K562 (cell line): ENCODE data around the gene RAI14. TPM values are rescaled to one million over a fixed set of nuclear protein-coding genes. Genes with fewer than 3 reads are reported as not detected.

Experiments
- ATAC-seq: fragments of 200-7000 bp; cut with Tn5 transposase; 3 replicates; pipeline ENCODE4 v1.9.1; 2020; ENCODE audit warnings: moderate library complexity
- BruUV-seq: library from RNA; stranded (reverse); fragments of 400-500 nt; replicated peaks from 2 replicates; lab custom pipeline; 2021; lab: Mats Ljungman, UMichigan
- CTCF ChIA-PET: fragments of 300-600 bp; formaldehyde crosslinking; extraction: SDS; loops from one replicate; lab custom pipeline; 2021; ENCODE audit warnings: low intra/inter-chr PET ratio; lab: Yijun Ruan, JAX
- POLR2A ChIA-PET: fragments of 300-600, 350-650 bp; sonication (Branson Sonifier 250); formaldehyde crosslinking; extraction: SDS; loops from one replicate; lab custom pipeline; 2021; ENCODE audit warnings: antibody characterized with exemption, inconsistent platforms; lab: Yijun Ruan, JAX
- DNase-seq, 4 experiments: peaks; one replicate each; pipeline versions ENCODE4 v3.0.0 to v3.0.0-alpha.2; 2011 to 2018; ENCODE audit warnings: low spot score in 3 of 4, mixed read lengths in 3 of 4; ENCODE audit errors: extremely low read depth in 1 of 4
- FAIRE-seq: peaks from 2 replicates; lab custom pipeline; 2011; peaks lifted over from hg19 to GRCh38; lab: Jason Lieb, UNC
- H2AFZ ChIP-seq: 2 replicates; pipeline ENCODE4 v1.6.0; 2011; ENCODE audit warnings: low read depth, low read length, control low read depth, inconsistent platforms
- H3K27ac ChIP-seq: fragments of 200-600 bp; 3 replicates; pipeline ENCODE4 v1.8.0; 2011; ENCODE audit warnings: low read depth, mild to moderate bottlenecking, control low read depth, inconsistent platforms, low read length, moderate library complexity, mixed read lengths; ENCODE audit errors: extremely low read depth
- H3K27me3 ChIP-seq, 2 experiments: fragments of 300-600 bp in 1 of 2; 2 replicates in 1 of 2; 3 replicates in 1 of 2; pipeline versions ENCODE4 v1.6.0 to v1.8.0; 2011; ENCODE audit warnings: inconsistent platforms in 2 of 2, low read length in 2 of 2, mild to moderate bottlenecking in 1 of 2, mixed read lengths in 1 of 2, moderate library complexity in 1 of 2; ENCODE audit not compliant: control insufficient read depth in 2 of 2, insufficient read depth in 2 of 2
- H3K36me3 ChIP-seq: fragments of 300-600 bp; 3 replicates; pipeline ENCODE4 v1.8.0; 2011; ENCODE audit warnings: mild to moderate bottlenecking, low read length, inconsistent platforms; ENCODE audit not compliant: control insufficient read depth, insufficient read depth
- H3K4me1 ChIP-seq, 2 experiments: fragments of 200-600 bp in 1 of 2; replicated peaks in 1 of 2; 2 replicates in 1 of 2; 3 replicates in 1 of 2; pipeline versions ENCODE4 v1.5.1 to v1.8.0; 2011; ENCODE audit warnings: inconsistent platforms in 2 of 2, low read length in 2 of 2, mild to moderate bottlenecking in 1 of 2, mixed read lengths in 1 of 2, moderate library complexity in 1 of 2; ENCODE audit not compliant: control insufficient read depth in 2 of 2, insufficient read depth in 2 of 2
- H3K4me2 ChIP-seq: 2 replicates; pipeline ENCODE4 v1.6.1; 2011; ENCODE audit warnings: low read length, control low read depth, inconsistent platforms, mixed read lengths; ENCODE audit not compliant: insufficient read depth
- H3K4me3 ChIP-seq: fragments of 200-600 bp; sonication (generic), shearing (Covaris generic); 2 replicates; pipeline ENCODE4 v1.5.1; 2016; ENCODE audit warnings: control low read depth, inconsistent platforms
- H3K79me2 ChIP-seq: fragments of 200-600 bp; 3 replicates; pipeline ENCODE4 v1.8.0; 2011; ENCODE audit warnings: low read length, inconsistent platforms; ENCODE audit not compliant: control insufficient read depth, insufficient read depth
- H3K9ac ChIP-seq, 2 experiments: 2 replicates each; pipeline versions ENCODE4 v1.6.0 to v1.6.1; 2011; ENCODE audit warnings: low read depth in 2 of 2, low read length in 2 of 2, control low read depth in 1 of 2, inconsistent platforms in 1 of 2, mild to moderate bottlenecking in 1 of 2, mixed read lengths in 1 of 2; ENCODE audit not compliant: insufficient read depth in 1 of 2
- H3K9me1 ChIP-seq: one replicate; pipeline ENCODE4 v1.6.0; 2011; ENCODE audit warnings: inconsistent platforms, mild to moderate bottlenecking, low read length, moderate library complexity; ENCODE audit not compliant: control insufficient read depth, insufficient read depth
- H3K9me3 ChIP-seq: replicated peaks from 2 replicates; pipeline ENCODE4 v1.5.1; 2011; ENCODE audit warnings: low read depth, low read length, inconsistent platforms; ENCODE audit not compliant: control insufficient read depth, insufficient read depth
- H4K20me1 ChIP-seq: replicated peaks from 2 replicates; pipeline ENCODE4 v1.6.1; 2011; ENCODE audit warnings: low read length, inconsistent platforms, mixed read lengths; ENCODE audit not compliant: control insufficient read depth, insufficient read depth
- FOXM1 ChIP-seq, 2 experiments: fragments of 450-650 bp in 1 of 2; sonication (generic) in 1 of 2; formaldehyde crosslinking in 1 of 2; IDR thresholded peaks; 2 replicates each; pipeline versions ENCODE4 v1.6.1 to v1.9.0; 2017 to 2022; ENCODE audit warnings: low read depth in 2 of 2, mild to moderate bottlenecking in 2 of 2, missing genetic modification reagents in 1 of 2, moderate library complexity in 1 of 2
- HMGN3 ChIP-seq: IDR thresholded peaks from 2 replicates; pipeline ENCODE4 v1.6.1; 2011; ENCODE audit warnings: borderline replicate concordance, low read depth, mild to moderate bottlenecking, mixed read lengths, low read length; ENCODE audit not compliant: insufficient read length; ENCODE audit errors: extremely low read depth
- NCOA1 ChIP-seq: fragments of 450-650 bp; IDR thresholded peaks from 2 replicates; pipeline ENCODE4 v1.6.1; 2016; ENCODE audit warnings: low read depth
- NRF1 ChIP-seq, 2 experiments: fragments of 450-650 bp; IDR thresholded peaks in 1 of 2; conservative IDR thresholded peaks in 1 of 2; 2 replicates each; pipeline ENCODE4 v1.6.1; 2014; ENCODE audit warnings: mild to moderate bottlenecking in 2 of 2
- PHF8 ChIP-seq: fragments of 200-600 bp; sonication (generic); IDR thresholded peaks from 2 replicates; pipeline ENCODE4 v1.6.1; 2012; ENCODE audit warnings: mixed run types, mild to moderate bottlenecking, inconsistent platforms, low read length, moderate library complexity, borderline replicate concordance
- PRDM10 ChIP-seq: fragments of 450-650 bp; IDR thresholded peaks from 2 replicates; pipeline ENCODE4 v1.6.1; 2018; ENCODE audit not compliant: partially characterized antibody
- STAT6 ChIP-seq: sonication (generic); formaldehyde crosslinking; IDR thresholded peaks from 2 replicates; pipeline ENCODE4 v1.8.1; 2023; ENCODE audit warnings: mild to moderate bottlenecking, missing genetic modification reagents
- TAF15 ChIP-seq: fragments of 200-400 bp; formaldehyde crosslinking; IDR thresholded peaks from 2 replicates; pipeline ENCODE4 v1.6.1; 2017; ENCODE audit warnings: mild to moderate bottlenecking, low read depth, low read length, moderate library complexity
- ZBTB7A ChIP-seq: IDR thresholded peaks from 2 replicates; pipeline ENCODE4 v1.6.1; 2011; ENCODE audit warnings: low read depth, mild to moderate bottlenecking, low read length, moderate library complexity, borderline replicate concordance; ENCODE audit not compliant: control insufficient read depth
- ZNF511 ChIP-seq: sonication (generic); formaldehyde crosslinking; IDR thresholded peaks from 2 replicates; pipeline ENCODE4 v1.8.0; 2022; ENCODE audit warnings: mild to moderate bottlenecking, missing genetic modification reagents
- WGBS: fragments of 100-300 bp; shearing (Covaris generic); methylation state at CpG from one replicate; pipeline ENCODE4 v1.1.6; 2016; ENCODE audit warnings: low coverage, mixed read lengths; ENCODE audit not compliant: insufficient coverage; ENCODE audit errors: missing lambda C conversion rate; 5-methylcytosine and 5-hydroxymethylcytosine counted together
- in situ Hi-C: fragments of 300-500 bp; cut with MboI; formaldehyde crosslinking; loops from 4 replicates; pipeline ENCODE4 v1.15.0; 2018; ENCODE audit warnings: inconsistent platforms, mixed read lengths
- intact Hi-C: fragments of 100-400 bp; cut with micrococcal nuclease; formaldehyde crosslinking; loops from 2 replicates; pipeline ENCODE4 v1.14.2; 2022
- polyA plus RNA-seq, 8 experiments: library from polyadenylated mRNA; depleted of rRNA in 4 of 8; stranded (reverse) in 5 of 8; unstranded in 3 of 8; fragments of >200 nt; fragmentation: Nextera tagmentation in 2 of 8; fragmentation: Illumina TruSeq in 1 of 8; extraction: Ambion mirVana in 2 of 8; extraction: Trizol in 1 of 8; gene quantifications; 2 replicates each; pipeline versions ENCODE4 v1.2.1 to v1.2.3, GENCODE V29; 2011 to 2014; ENCODE audit warnings: inconsistent platforms in 1 of 8, missing spikeins in 1 of 8
- total RNA-seq, 7 experiments: library from RNA; depleted of rRNA in 6 of 7; stranded (reverse); fragments of >200 nt in 6 of 7; fragmentation: Illumina TruSeq in 2 of 7; extraction: Trizol in 2 of 7; gene quantifications; 2 replicates each; pipeline versions ENCODE4 v1.2.1 to v1.2.3, GENCODE V29; 2011 to 2021; ENCODE audit warnings: low replicate concordance in 1 of 7

Gene RAI14
- total and polyA plus RNA-seq, 9 of the 15 experiments (the other 6 are each of a cell fraction or from before 2014, with no cell fraction given): 11.3 to 82.5 (median 34.8) TPM

- Histone ChIP-seq H3K36me3 (0 out of 3 replicates have a peak, but pooled peaks cover 2% of the 10 kb centered on the region), H3K79me2 (peaks cover 41% of the 10 kb centered on the region), H2AFZ (peak overlapping the region; percentile 97), H3K9me1 (no peaks in the 10 kb centered on the region), H3K27ac (peak overlapping the region; percentile 74), H4K20me1 (peaks cover 4% of the 10 kb centered on the region; the same call in 1 of the 2 replicates), H3K27me3 (no peaks in the 10 kb centered on the region), H3K4me1 (peaks cover 21% of the 10 kb centered on the region in 2 experiments; a peak in 4 of 5 replicates), H3K4me2 (peak overlapping the region; percentile 87), H3K9ac (peak overlapping the region; percentile 73 to 96; a peak in 3 of 4 replicates), H3K4me3 (peak overlapping the region; percentile 75), H3K9me3 (no peaks in the 10 kb centered on the region)
- BruUV-seq: no TSS peak
- ATAC-seq (peak; percentile 68), DNase-seq (peak; percentile 61 to 70 (median 66)), FAIRE-seq (no peak)
- 2% methylated on average over 32 of the region's 53 CpGs for WGBS
- intact Hi-C loops (loop anchor here (5.0 kb wide), 1 partner anchor 134 kb away; no protein-coding TSS in a partner anchor), in situ Hi-C loops (no loop called here)
- CTCF ChIA-PET: interaction anchor here (1.0 kb wide), 1 partner anchor 133 kb away, joined by 4 read pairs; no protein-coding TSS in a partner anchor
- POLR2A ChIA-PET: interaction anchor here (0.6 to 1.0 kb wide), 3 partner anchors 55 to 259 kb away, joined by 3 to 5 read pairs (median 4); partner anchors contain the start of genes BRIX1 and RAD1
- TF ChIP-seq FOXM1 (IDR thresholded peaks at IDR 0.05; ENCODE audit: low read depth) (no peak), FOXM1 (CRISPR knock-in tag; IDR thresholded peaks at IDR 0.05; ENCODE audit: low read depth) (no peak), HMGN3 (peak; percentile 42), ZBTB7A (peak; percentile 64; the same call in 1 of the 2 replicates), ZNF511 (no peak), STAT6 (CRISPR knock-in tag) (no peak), PHF8 (no peak), TAF15 (peak; percentile 24; the same call in 1 of the 2 replicates), NRF1 (conservative IDR thresholded peaks at IDR 0.05 in 1 of 2, IDR thresholded peaks at IDR 0.05 in 1 of 2) (peak; percentile 36 to 52; a peak in 3 of 4 replicates), PRDM10 (no peak), NCOA1 (no peak)
Measured at GRCh38 chr5:34656700-34657273, 659 bp downstream of the RAI14 start.
